AG09309 (cell line): ENCODE results near the gene EFEMP2.

ENCODE experiments used
- DNase-seq: peaks from one replicate; pipeline ENCODE4 v3.0.0-alpha.2; 2010; ENCODE audit warnings: low read depth
- H3K4me3 ChIP-seq: 2 replicates; pipeline ENCODE4 v1.5.1; 2011; ENCODE audit warnings: mild to moderate bottlenecking, low read depth, low read length, moderate library complexity; ENCODE audit not compliant: control insufficient read depth
- TF ChIP-seq, protein P1 (sequence below): IDR thresholded peaks from 2 replicates; pipeline ENCODE4 v1.5.1; 2011; ENCODE audit warnings: mild to moderate bottlenecking, low read depth, low read length, inconsistent platforms; ENCODE audit not compliant: insufficient read depth, control insufficient read depth; ENCODE audit errors: missing control alignments

Gene EFEMP2

DNA sequence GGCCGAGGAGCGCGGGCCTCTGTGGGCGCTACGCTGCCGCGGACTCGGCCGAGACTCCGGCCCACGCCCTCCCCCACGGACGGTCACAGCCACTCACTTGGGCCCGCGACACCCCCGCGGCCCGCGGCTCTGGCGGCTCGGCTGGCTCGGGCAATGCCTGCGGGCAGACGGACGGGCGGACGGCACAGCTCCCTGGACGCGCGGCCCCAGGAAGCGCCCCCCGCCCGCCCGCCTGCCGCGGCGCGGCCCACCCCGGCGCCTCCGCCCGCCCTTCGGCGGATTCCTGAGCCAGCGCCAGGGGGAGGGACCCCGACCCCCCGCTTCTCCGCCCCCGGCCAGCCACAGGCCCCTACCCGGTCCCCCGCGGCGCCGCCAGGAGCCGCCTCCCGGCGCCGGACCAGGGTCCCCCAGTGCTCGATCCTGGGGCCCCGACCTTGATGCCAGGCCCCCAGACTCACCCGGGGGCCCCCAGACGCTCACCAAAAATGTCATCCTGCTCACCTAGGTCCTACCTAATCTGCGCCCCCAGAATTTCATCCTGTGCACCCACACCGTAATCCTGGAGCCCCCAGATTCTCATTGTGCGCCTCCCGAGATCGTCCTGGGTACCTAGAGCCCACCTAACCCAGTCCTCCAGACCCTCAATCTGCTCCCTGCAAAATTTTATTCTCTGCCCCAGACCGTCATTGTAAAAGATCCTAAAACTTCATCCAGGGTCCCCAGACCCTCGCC is at the start of gene EFEMP2:
Gene EFEMP2 (minus strand): TSS at position 215 of the 732 bp plus-strand sequence. CDS start 446 bp downstream, outside the sequence.
- DNase-seq: no peak
- peak within 1 kb of the TSS; percentile 77 for H3K4me3 ChIP-seq
- TF ChIP-seq, protein P1, sequence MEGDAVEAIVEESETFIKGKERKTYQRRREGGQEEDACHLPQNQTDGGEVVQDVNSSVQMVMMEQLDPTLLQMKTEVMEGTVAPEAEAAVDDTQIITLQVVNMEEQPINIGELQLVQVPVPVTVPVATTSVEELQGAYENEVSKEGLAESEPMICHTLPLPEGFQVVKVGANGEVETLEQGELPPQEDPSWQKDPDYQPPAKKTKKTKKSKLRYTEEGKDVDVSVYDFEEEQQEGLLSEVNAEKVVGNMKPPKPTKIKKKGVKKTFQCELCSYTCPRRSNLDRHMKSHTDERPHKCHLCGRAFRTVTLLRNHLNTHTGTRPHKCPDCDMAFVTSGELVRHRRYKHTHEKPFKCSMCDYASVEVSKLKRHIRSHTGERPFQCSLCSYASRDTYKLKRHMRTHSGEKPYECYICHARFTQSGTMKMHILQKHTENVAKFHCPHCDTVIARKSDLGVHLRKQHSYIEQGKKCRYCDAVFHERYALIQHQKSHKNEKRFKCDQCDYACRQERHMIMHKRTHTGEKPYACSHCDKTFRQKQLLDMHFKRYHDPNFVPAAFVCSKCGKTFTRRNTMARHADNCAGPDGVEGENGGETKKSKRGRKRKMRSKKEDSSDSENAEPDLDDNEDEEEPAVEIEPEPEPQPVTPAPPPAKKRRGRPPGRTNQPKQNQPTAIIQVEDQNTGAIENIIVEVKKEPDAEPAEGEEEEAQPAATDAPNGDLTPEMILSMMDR: no peak

DNA sequence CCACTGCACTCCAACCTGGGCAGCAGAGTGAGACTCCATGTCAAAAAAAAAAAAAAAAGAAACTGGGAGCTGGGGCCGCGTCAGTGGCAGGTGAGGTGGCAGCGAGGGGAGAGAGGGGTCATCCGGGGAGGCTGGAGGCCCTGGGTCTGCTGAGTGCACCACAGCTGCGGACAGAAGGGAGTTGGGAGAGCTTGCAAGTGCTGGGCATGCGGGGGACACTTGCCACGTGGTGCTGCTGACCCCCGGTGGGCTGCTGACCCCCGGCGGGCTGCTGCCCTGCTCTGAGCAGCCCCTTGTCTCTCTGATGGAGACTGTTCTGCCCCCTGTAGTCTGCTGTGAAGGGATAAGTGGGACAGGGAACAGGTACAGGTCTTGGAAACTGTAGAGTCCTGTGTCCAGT is 49.3 kb upstream of the EFEMP2 start:
- no peak overlapping the region for H3K4me3 ChIP-seq
- TF ChIP-seq, protein P1: no peak
- no peak for DNase-seq

DNA sequence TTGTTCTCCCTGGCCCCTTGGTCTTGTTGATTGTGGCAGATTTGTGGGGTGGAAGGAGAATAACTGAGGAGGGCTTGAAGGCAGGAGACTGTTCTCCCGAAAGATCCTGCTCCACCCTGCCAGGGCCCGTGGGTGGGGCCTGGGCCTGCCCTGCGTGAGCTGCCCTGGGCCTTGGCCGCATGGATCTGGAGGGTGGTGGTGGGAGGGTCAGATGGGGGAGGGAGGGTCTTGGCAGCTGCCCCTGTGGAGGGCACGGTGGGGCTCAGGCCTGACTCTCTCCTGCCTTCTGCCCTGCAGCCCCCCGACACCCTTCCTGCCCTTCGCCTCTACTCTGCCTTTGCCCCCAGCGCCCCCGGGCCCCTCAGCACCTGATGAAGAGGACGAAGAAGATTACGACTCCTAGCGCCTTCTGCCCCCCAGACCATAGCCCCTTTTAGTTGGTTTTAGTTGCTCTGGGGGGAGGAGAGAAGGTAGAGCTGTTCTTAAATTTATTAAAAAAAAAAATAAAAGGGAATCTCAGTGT is 48.5 kb upstream of the EFEMP2 start:
- no peak for DNase-seq
- peak overlapping the region; percentile 98 for H3K4me3 ChIP-seq
- TF ChIP-seq, protein P1: no peak

DNA sequence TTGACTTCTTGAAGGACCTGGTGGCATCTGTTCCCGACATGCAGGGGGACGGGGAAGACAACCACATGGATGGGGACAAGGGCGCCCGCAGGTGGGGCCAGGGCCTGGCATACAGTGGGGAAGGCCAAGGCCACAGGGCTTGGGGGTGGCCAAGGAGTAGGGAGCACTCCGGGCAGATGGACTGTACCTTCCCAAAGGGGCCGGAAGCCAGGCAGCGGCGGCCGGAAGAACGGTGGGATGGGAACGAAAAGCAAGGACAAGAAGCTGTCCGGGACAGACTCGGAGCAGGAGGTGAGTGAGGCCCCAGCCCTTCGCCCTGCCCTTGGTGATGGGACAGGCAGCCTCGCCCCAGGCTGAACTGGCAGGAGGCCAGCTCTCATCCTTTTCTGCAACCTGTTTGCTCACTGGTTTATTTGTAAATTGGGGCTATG is 47.8 kb upstream of the EFEMP2 start:
- TF ChIP-seq, protein P1: no peak
- peak overlapping the region; percentile 98 for H3K4me3 ChIP-seq

DNA sequence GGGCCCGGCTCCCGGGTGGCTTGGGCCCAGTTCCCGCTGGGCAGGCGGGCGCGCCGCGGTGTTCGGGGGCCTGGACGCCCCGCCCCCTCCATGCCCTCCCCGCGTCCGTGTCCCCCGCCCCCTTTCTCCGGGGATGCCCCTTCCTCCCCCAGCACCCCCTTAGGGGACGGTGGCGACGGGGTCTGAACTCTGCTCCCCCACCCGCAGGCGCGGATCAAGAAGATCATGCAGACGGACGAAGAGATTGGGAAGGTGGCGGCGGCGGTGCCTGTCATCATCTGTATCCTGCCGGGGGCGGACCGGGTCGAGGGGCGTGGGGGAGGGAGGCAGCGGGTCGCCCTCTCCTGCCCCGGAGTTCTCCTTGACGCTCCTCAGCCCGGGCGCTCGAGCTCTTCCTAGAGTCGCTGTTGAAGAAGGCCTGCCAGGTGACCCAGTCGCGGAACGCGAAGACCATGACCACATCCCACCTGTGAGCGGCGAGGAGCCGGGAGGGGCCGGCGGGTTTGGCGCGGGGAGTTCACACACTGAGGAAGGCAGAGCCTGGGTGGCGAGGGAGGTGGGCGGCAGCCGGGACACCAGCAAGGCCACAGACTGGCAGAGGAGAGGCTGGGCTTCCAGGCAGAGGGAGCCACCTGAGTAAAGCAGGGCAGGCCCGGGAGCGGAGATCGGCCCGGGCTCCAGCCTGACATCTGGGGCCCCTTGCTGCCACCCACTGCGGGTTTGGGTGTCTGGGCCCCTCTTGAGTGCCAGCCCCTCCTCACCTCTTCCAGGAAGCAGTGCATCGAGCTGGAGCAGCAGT is 47.2 kb upstream of the EFEMP2 start:
- no peak for DNase-seq
- TF ChIP-seq, protein P1: no peak

More for the DNA sequence above, 47.8 kb upstream of the EFEMP2 start:
- DNase-seq: no peak

DNA sequence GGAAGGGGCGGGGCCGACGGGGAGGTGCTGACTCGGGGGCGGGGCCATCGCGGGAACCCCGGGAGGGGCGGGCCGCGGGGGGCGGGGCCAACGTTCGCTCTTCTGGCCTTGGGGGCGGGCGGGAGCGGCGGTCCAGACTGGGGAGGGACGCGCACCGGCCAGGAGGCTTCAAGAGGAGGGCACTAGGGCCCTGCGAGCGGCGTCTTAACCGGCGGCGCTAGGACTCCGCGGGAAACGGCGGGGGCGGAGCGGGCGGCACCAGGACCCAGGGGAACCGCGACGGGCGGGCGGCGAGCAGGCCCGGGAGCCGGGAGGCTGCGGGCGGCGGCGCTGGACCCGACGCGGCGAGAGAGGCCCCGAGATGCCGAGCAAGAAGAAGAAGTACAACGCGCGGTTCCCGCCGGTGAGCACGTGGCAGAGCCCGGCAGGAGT is 46.6 kb upstream of the EFEMP2 start, which contains the start of gene DRAP1:
Gene DRAP1 (plus strand): TSS at position 286 of the 432 bp plus-strand sequence. CDS start 76 bp downstream, at position 362.
- peak; percentile 89 for DNase-seq
- TF ChIP-seq, protein P1: no peak
- H3K4me3 ChIP-seq: peak within 1 kb of the TSS; percentile 98

More for the DNA sequence above, 47.2 kb upstream of the EFEMP2 start:
- H3K4me3 ChIP-seq: peak overlapping the region; percentile 98
